Stimulated activated CD8-positive, alpha-beta memory T cell treated with anti-CD3 and anti-CD28 coated beads, Interleukin-4, amount 100 ng/mL, for 1 hour (primary cell): ENCODE data around the gene CNST.
"Not testable (repeated sequence)": the region's sequence is repeated elsewhere in the genome, so short reads cannot be mapped to it uniquely, and the experiment has no call there.

Source experiments
- DNase-seq, 2 donors: peaks; one replicate each; pipeline ENCODE4 v3.0.0-alpha.2; 2020; ENCODE audit warnings: low read depth in 2 of 2, low spot score in 1 of 2

The CNST gene

DNA sequence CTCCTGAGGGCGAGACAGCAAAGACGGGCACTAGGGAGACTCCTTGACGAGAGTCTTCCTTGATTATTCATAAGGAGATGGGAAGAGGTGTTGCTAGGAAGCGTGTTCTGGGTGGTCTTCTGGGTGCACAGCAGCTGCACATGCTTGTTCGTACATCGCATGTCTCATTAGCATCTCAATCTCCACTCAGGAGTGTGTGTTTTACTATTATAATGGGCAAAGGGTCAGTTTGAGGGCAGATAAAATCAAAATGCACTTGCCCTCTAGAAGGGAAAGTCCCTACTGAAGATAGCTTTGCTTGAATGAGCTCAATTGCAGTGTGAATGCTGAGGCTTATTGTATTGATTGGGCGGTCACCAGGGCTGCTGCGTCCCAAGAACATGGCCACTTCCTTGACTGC is 107.8 kb downstream of the CNST start:
- DNase-seq = no peak

- DNase-seq = no peak
Observed at GRCh38 chr1:246677842-246678241, 111.6 kb downstream of the CNST start.

GRCh38 chr1:246678816-246679793 is 112.8 kb downstream of the CNST start:
- DNase-seq = no peak

GRCh38 chr1:246679794-246680177 is 113.5 kb downstream of the CNST start:
- no peak for DNase-seq

DNA sequence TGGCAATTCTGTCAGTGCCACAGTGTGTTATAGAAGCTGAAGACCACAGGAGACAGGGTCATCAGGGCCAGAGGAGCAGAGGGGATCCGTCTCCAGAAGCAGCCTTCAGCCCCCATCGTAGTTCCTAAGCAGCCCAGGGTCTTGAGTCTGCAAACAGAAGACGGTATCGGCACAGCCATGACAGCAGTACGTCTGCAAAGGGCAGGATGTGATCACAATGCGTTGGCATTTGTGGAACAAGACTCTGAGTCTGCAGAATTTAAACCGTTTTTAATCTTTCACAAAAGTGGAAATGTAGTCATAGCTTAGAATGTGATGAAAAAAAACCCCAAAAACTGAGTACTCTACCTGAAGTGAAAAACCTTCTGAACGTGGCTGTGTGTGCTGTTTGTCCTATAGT is 113.9 kb downstream of the CNST start:
- no peak for DNase-seq

DNA sequence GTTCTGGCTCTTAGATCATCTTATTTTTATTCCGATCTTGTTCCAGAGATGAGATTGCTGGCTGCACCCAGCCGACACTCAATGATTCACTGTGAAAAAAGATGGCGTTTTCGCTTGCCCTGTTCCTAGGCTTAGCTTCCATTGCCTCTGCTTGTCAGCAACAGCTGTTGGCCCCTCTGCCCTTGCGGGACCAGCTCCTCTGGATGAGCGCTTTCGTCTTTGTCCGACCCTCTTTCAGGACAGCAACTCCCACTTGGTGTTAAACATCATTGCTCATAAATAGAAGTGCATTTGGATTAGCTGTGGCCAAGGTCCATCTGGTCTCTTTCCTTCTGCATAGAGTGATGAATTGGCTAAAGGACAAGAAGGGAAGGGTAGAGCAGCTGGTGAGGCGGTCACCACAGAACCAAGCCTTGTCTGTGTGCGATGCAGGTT is 114.5 kb downstream of the CNST start:
- no peak for DNase-seq

GRCh38 chr1:246681900-246682895 is 115.9 kb downstream of the CNST start:
- no peak for DNase-seq

GRCh38 chr1:246683521-246683920 is 117.3 kb downstream of the CNST start:
- DNase-seq = no peak

- DNase-seq = no peak
Observed at GRCh38 chr1:246687002-246687401, 120.7 kb downstream of the CNST start.

GRCh38 chr1:246689409-246690008 is 123.3 kb downstream of the CNST start:
- DNase-seq = no peak

DNA sequence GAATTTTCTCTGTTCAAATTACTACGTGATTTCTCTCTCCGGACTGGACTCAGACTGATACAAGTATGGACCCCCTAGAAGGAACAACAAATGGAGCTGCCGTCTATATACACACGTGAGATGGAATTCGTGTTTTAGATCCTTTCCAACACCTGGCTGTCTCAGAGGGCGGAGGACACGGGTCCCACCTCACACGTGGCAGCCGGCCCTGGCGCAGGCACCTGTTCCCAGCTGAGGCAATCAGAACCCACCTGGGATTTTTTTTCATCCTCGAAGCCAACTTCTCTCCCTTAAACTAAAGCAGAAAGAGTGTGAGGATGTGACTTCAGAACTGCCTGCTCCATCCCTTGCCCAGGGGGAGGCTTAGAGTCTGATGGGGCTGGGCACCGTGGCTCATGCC is 123.8 kb downstream of the CNST start:
- DNase-seq = no peak

GRCh38 chr1:246691622-246692495 is 125.6 kb downstream of the CNST start:
- DNase-seq = no peak

DNA sequence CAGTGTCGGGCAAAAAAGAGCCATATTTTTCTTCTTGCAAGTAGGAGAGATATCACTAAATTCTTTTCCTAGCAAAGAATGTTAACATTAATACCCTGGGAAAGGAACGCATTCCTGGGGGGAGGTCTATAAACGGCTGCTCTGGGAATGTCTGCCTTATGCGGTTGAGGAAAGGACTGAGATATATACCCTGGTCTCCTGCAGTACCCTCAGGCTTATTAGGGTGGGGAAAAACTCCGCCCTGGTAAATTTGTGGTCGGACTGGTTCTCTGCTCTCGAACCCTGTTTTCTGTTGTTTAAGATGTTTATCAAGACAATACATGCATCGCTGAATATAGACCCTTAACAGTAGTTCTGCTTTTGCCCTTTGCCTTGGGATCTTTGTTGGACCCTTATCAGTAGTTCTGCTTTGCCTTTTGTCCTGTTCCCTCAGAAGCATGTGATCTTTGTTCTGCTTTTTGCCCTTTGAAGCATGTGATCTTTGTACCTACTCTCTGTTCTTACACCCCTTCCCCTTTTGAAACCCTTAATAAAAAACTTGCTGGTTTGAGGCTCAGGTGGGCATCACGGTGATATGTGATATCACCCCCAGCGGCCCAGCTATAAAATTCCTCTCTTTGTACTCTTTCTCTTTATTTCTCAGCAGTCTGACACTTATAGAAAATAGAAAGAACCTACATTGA is 128.1 kb downstream of the CNST start:
- DNase-seq = not testable (repeated sequence)

- DNase-seq = no peak
Observed at GRCh38 chr1:246695136-246695535, 128.9 kb downstream of the CNST start.

- DNase-seq = no peak
Observed at GRCh38 chr1:246695666-246696065, 129.4 kb downstream of the CNST start.

DNA sequence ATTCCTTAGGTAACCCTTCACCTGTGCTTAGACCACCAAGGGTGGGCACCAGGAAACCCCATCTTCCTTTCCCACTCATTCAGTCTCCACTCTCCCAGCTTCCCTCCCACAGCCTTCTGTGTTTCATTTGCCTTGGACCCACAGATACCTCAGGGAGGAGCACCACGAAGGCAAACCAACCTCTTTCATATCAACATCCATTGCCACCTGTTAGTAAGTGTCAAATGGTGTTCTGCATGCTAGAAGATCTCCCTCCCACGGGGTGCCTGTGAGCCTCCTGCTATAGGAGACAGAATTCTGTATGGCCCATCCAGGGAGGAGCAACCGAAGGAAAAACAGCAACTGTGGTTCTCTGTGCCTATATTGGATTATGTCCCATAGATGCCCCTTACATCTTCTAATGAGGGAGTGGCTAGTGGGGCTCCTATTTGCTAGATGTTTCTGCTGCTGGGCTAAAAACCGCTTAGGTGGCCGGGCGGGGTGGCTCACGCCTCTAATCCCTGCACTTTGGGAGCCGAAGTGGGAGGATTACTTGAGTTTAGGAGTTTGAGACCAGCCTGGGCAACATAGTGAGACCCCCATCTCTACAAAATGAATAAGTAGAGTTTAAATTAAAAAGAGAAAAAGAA is 132.3 kb downstream of the CNST start:
- no peak for DNase-seq

- DNase-seq = peak; percentile 33 to 59
Observed at GRCh38 chr1:246699095-246699735, 133.0 kb downstream of the CNST start.

- DNase-seq = no peak
Observed at GRCh38 chr1:246703581-246703980, 137.3 kb downstream of the CNST start.

GRCh38 chr1:246705368-246705767 is 139.1 kb downstream of the CNST start:
- DNase-seq = no peak
